NCI-H510A (cell line): ENCODE data around the gene PLAAT5.

Experiments used
- DNase-seq: peaks from one replicate; lab custom pipeline; 2025; lab: John Stamatoyannopoulos, UW

PLAAT5 gene

DNA sequence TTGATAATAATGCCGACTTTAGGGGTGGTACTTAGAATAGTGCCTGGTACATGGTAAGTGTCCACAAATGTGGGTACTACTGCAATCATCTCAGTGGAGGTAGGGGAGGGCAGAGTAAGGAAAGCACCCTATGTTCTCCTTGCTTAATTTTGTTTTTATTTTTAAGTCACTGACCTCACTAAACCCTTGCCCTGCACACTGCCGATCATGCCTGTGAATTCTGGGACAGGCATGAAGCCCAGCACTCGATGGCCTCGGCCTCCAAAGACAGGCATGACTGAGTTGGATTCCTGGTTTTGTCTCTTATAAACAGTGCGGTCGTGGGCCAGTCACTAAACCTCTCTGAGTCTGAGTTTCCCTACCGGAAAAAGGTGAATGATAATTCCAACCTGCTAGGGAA lies 21.8 kb upstream of the PLAAT5 start:
- no peak for DNase-seq

DNA sequence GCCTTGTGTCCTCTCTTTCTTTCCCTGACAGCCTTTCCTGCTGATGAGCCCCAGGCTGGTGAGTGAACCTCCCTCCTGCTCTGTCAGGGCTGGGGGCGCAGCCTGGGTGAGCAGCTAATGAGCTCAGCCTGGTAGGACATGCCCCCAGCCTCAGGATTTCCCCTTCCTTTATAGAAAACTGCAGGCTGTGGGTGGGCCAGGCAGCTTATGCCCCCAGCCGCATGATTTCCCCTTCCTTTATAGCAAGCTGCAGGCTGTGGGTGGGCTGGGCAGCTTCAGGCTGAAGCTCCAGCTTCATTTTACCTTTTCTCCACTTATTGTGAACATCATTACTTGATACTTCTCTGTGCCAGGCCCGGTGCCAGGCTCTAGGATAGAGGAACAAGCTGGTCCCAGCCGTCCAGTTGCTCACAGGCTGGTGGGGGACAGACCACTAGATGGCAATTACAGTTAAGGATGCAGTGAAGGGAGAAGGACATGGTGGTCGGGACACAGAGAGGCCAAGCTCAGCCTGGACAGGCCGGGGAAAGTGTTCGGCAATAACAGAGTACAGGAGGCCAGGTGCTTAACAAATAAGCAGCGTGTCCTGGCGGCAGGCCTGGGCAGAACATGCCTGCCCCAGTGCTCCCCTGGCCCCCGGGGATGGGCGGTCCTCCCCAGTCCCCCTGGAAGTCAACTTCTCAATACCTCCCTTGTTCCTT lies 20.2 kb upstream of the PLAAT5 start:
- DNase-seq: no peak

DNA sequence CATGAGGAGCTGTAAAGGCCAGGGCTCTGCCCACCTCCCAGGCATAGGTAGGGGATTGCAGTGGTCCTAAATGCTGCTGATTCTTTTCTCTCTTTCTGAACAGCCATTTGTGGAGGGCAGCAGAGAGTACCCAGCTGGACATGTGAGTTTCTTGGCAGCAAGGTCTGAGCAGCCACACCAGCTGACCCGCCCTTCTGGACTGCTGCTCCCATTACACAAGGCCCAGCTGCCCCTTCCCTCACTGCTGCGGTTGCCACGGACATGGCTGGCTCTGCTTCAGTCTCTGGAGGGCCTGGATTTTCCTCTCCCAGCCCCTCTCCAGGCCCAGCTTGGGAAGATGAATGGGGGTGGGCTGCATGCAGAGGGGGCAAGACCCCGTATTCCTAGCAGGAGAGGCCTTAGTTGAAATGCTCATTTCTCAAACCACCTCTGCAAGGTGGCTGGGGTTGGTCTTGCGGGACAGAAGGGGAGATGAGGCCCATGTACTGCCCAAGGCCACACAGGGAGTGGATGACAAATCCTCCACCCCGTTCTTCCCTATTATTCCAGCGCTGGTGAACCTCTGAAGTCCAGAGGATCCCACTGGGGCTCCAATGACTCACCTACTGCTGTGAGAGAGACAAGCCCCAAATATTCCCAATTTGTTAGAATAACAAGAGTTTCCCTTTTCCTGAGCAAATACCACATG lies 19.5 kb upstream of the PLAAT5 start:
- DNase-seq: no peak

DNA sequence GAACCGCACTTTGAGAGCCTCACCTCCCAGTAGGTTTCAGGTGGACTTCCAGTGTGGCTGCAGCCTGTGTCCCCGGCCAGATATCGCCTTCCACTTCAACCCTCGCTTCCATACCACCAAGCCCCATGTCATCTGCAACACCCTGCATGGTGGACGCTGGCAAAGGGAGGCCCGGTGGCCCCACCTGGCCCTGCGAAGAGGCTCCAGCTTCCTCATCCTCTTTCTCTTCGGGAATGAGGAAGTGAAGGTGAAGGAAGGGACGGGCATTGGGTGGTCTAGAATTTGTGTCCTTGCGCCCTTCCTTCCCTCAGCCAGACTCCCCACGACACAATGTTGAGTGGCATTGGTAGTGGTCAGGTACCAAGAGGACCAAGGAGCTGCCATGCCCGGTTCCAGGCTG lies 17.8 kb upstream of the PLAAT5 start:
- no peak for DNase-seq

DNA sequence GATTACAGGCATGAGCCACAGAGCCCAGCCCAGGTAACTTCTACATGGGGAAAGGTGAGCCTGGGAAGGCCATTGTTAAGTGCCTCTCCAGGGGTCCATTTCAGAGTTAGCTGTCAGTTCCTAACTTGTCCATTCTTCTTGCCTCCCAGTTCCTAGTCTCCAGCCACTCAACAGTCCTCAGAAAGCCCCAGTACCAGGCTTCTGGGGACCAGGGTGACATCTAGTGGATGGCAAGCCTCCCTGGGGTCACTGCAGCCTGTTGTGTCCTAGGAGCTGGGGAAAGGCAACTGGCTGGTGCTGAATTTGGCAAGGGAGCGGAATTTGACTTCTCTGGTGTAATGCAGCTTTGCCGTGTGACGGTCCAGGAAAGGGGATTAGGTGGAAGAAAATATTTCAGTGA lies 17.0 kb upstream of the PLAAT5 start:
- no peak for DNase-seq

DNA sequence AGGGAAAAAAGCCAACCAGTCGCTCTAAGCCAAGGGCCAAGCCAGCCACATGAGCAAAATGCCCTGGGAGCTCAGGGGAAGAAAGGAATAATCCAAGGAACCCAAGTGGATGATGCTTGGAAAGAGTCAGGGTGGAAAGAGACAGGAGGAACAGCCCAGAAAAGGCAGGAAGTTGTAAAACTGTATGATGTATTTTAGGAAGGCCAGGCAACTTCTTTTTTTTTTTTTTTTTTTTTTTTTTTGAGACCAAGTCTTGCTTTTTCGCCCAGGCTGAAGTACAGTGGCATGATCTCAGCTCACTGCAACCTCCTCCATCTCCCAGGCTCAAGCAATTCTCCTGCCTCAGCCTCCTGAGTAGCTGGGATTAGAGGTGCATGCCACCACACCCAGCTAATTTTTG lies 16.5 kb upstream of the PLAAT5 start:
- DNase-seq: no peak

DNA sequence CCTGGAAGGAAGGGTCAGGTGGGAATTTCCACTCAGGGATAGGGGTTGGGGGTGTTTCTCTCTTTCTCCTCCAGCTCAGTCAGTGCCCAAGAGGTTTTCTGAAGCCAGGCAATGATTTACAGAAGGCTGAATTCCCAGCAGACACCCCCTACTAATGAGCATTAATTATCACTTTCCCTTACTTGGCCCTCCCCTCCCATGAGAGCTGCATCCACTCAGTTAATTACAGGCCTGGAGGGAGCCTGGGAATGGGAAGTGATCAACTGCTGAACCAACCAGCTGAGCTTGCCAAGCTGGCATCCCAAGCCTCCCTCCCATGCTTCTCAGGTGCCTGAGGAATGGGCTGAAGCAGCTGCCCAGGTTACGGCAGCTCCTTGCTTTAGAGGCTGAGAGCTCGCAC lies 15.9 kb upstream of the PLAAT5 start:
- DNase-seq: no peak

DNA sequence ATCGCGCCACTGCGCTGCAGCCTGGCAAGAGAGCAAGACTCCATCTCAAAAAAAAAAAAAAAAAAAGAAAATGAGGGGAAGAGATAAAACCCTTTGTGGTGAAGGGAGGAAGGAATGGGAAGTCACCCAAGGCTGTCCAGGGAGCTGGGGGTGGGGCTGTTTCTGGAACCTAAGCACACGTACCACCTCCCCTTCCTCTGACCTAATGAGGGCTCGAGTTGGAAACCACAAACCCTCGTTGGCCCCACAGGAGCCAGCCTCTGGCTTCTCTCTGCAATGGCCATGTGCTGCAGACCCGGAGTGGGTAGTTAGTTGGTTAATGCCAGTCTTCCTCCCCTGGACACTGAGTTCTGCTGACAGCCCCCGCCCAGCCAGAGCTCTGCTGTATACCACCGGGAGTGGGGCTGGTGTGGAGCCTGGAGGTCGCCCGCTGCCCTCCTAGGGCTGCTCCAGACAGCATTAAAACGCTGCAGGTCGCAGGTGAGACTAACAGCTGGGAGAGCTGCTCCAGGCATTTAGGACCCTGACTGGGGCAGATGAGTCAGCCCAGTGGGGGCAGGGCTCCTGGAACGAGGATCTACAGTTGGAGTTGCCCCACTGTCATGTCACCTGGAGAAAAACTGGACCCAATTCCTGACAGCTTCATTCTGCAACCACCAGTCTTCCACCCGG lies 15.0 kb upstream of the PLAAT5 start, which contains the start of gene LGALS12:
LGALS12 (plus strand) TSS at position 228 of the 672 bp plus-strand sequence; CDS start at position 603, 375 bp downstream.
- no peak for DNase-seq

DNA sequence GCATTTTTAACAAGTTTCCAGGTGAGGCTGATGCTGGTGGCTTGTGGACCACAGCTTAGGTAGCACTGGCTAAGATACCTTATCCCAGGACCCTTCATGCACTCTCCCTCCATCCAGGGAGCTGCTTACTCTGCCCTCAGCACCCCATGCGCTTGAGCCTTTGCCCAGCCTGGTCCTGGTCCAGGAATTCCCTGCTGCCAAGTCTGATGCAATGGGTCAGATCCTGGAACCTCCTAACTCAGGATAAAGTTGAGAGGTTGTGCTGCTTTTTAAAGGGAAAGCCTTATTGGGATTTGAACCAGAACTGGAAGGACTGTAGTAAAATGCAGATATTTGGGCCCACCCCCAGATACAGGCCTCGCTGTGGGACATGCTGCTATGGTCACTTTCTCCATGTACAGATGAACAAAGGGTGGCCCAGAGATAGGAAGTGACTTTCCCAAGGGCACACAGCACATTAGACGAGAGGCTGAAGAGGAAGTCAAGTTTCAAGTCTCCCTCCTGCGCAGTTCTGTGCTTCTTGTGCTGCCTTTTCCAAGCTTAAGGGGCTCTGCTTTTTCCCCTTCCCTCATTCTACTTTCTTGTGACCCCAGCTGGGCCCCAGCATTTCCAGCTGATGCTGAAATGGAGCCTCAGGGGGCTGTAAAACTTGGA lies 14.1 kb upstream of the PLAAT5 start:
- DNase-seq: no peak

DNA sequence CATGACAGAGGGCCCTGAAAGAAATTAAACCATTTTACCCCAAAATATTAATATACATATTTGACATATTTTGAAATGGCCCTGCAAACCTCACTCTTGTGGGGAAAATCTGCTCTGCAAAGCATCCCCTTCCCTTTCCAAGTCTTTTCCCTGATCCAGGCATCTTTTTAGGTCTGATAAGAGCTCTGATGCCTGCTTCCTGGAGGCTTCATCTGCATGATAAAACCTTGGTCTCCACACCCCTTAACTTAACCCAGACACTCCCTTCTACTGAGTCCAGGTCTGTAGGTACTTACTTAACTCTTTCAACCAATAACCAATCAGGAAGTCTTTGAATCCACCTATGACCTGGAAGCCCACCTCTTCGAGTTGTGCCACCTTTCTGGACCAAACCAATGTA lies 13.1 kb upstream of the PLAAT5 start:
- no peak for DNase-seq

DNA sequence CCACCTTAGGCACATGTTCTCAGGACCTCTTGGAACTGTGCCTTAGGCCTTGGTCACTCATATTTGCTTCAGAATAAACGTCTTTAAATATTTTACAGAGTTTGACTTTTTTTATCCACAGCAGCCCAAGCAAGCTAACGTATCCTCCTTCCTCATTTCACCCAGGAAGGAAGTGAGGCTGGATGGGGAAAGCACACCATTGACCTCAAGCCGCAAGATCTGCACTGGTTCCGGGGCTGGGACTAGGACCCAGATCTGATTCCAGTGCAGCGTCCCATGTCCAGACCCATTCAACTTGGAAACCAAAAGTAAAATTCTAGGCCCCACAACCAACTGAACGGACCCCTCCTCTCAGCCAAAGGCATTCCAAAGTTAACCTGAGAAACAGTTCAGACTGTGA lies 12.5 kb upstream of the PLAAT5 start:
- no peak for DNase-seq

DNA sequence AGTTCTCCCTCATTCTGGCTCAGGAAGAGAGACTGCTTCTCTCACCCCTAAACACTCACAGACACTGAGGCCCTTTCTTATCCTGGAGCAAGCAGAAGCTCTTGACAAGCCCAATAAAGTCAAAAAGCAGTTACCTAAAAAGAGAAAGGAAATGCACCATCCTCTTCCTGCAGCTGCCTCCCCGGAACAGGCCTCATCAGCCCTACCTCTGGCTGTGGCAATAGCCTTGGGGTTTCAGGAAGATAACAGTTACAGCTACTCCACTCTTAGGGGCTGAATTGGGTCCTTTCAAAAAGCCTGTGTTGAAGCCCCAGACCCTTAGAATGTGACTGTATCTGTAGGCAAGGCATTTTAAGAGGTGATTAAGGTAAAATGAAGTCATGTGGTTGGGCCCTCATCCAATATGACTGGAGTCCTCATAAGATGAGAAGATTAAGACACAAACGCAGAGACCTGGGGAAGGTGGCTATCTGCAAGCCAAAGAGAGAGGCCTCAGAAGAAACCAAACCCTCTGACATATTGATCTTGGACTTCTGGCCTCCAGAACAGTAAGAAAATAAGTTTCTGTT lies 11.4 kb upstream of the PLAAT5 start:
- DNase-seq: no peak

DNA sequence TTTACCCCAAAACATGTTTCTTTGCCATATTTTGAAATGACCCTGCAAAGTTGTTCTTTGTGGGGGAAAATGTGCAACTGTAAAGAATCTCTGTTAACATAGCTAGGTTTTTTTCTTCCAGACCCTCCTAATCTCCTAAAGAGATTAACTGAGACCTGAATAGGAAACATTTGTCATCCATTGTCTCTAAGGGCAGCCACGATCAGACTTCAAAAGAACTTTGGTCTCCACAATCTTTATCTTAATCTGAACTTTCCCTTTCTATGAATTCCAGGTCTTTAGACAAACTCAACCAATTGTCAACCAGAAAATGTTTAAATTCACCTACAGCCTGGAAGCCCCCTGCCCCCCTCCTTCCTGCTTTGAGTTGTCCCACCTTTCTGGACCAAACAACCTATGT lies 10.3 kb upstream of the PLAAT5 start:
- DNase-seq: no peak

DNA sequence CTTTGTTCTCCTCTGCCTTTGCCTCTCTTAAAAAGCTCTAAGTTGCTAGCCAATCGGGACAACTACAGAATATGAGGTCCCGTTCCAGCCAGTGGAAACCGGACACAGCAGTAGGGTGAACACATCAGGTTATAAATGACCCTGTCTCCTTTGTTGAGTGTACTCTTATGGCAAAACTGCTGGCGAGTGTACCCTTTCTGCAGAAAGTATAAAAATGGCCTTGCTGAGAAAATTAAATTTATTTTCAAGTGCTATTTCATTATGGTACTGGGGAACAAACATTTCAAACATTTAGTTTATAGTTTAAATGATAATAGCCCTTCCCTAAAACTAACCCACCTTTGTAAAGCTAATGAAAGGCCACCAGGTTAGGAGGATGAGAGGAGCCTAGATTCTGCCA lies 8.9 kb upstream of the PLAAT5 start:
- DNase-seq: no peak

DNA sequence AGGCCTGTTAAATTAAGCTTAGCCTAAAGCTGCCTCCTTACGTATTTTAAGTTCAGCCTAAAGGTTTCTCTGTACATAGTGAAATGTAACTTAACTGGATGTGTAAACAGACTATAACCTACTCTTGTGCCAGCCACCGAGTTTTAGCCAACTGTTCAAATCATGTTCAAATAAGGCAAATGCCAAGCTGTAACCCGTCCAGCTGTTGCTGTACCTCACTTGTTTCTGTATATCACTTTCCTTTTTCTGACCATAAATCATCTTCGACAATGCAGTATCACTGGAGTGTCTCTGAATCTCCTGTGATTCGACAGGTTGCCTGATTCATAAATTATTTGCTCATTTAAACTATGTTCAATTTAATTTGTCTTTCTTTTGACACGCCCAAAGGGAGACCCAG lies 4.0 kb upstream of the PLAAT5 start:
- DNase-seq: no peak

DNA sequence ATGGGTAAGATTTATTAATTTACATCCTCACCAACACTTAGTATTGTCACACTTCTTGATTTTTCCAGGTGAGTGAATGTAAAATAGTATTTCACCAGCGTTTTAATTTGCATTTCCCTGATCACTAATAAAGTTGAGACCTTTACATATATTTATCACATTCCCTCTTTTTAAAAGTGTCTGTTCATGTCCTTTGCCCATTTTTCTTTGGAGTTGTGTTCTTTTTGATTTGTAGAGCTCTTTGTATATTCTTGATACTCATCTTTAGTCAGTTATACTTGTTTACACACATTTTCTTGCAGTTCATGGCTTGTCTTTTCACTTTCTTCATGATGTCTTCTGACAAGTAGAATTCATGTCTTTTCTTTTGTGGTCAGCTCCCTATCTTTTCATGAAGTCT lies 2.2 kb upstream of the PLAAT5 start:
- DNase-seq: no peak

DNA sequence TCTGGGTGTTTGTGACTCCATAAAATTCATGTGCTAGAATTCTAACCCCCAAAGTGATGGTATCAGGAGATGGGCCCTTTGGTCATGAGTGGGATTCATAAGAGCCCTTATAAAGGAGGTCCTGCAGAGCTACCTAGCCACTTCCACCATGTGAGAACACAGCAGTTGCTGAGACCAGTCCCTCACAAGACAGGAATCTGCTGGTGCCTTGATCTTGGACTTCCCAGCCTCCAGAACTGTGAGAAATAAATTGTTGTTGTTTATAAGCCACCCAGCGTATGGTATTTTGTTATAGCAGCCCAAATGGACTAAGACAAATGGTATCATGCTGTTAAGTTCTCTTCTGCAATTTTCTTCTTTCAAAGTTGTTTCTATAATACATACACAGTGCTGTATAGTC lies 1.5 kb upstream of the PLAAT5 start:
- DNase-seq: no peak

DNA sequence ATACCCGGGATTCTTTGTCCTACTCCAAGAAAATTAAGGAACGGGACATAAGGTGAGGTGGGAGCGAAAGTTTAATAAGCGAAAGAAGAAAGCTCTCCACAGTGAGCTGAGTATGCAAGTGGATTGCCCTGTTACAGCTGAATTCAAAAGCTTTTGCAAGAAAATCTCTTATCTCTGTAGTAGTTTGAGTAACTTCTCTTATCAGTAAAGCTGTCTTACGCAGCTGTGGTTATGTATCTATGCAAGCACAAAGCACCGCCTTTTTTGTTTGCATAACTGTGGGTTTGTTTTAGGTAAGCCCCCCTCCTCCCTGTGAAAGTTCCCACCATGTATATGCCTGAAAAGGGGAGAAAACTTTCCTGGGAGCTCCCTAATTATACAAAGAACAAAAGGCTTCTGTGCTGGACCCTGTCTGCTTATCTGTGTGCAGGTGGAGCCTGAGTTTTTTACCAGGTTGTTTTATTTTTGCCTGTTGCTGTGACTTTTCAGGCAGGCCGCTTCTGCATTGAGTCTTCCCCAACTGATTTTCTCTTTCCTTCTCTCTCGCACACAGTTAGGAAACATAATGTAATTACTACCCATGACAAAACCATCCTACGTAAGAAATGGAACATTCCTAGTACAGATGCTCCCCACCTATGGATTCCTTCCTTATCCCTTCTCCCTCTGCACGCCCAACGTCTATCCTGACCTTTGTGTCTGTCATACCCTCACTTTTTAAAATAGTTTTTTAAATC lies 837 bp upstream of the PLAAT5 start:
- DNase-seq: no peak

DNA sequence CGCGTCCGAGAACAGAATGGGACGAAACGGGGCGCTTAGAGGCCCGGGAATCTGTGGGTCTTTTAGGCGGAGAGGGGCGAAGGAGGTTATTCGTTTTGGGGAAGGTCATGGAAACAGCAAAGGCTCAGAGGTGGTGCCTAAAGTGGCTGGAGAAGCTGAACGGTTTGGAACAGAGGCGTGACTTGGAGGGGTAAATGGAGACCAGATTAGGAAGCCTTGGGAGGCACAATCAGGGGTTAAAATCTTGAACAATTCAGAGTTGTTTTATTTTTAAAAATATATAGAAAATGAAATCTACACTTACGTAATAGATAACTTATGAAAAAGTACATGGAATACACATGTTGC lies 247 bp upstream of the PLAAT5 start:
- DNase-seq: no peak

DNA sequence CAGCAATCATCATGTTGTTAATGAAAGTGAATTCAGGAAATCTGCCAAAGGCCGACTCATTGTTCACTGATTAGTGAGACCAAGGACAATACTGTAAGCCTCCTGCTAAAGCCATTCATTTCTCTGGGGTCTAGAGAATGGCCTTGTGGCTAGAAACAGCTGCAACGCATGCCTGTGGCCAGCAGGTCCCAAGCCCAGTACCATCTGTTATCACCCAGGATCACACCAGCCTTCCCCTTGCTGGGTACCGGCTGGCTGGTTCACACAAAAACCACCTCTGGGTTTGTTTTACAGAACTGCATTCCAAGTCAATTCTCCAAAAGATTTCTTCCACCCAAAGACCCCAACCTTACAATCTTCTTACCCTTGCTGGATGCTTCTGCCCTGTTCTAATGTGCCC lies 1.1 kb downstream of the PLAAT5 start:
- no peak for DNase-seq

DNA sequence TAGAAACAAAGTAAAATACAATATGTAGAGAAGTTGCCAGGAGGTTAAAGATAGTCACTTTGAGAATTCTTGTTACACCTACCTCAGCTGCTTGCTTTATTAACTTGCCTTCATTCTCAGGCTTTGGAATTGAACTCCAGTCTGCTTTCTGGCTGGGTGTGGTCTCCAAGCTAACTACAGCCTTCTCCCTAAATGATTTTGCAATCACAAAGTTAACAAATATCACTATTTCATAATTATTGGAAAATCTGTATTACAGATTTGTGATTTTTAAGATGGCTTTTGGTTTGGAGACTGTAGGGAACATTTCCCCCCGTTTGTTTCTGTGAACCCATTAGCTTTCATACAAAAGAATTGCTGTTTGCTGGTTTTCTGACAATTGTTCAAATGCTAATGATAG lies 2.2 kb downstream of the PLAAT5 start:
- DNase-seq: no peak

DNA sequence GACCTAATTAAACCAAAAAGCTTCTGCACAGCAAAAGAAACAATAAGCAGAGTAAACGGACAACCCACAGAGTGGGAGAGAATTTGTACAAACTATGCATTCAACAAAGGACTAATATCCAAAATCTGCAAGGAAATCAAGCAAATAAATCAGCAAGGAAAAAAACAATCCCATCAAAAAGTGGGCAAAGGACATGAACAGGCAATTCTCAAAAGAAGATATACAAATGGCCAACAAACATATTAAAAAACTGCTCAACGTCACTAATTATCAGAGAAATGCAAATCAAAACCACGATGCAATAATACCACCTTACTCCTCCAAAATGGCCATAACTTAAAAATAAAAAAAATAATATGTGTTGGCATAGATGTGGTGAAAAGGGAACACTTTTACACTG lies 5.2 kb downstream of the PLAAT5 start:
- DNase-seq: no peak
